DMS153 treated with DMSO at 0.1 percent for 48 hours (cell line): ENCODE data around the gene PLEKHA3.
"Not testable (repeated sequence)": the region's sequence is repeated elsewhere in the genome, so short reads cannot be mapped to it uniquely, and the experiment has no call there.

ENCODE experiments used
- DNase-seq: peaks from one replicate; lab custom pipeline; 2025; ENCODE audit not compliant: unreplicated experiment; lab: John Stamatoyannopoulos, UW

PLEKHA3 gene

GRCh38 chr2:178522950-178523595 lies 42.8 kb downstream of the PLEKHA3 start:
- DNase-seq: peak; percentile 45

GRCh38 chr2:178523596-178524134 lies 43.4 kb downstream of the PLEKHA3 start:
- no peak for DNase-seq

- DNase-seq: not testable (repeated sequence)
Observed at GRCh38 chr2:178525010-178525409, 44.8 kb downstream of the PLEKHA3 start.

DNA sequence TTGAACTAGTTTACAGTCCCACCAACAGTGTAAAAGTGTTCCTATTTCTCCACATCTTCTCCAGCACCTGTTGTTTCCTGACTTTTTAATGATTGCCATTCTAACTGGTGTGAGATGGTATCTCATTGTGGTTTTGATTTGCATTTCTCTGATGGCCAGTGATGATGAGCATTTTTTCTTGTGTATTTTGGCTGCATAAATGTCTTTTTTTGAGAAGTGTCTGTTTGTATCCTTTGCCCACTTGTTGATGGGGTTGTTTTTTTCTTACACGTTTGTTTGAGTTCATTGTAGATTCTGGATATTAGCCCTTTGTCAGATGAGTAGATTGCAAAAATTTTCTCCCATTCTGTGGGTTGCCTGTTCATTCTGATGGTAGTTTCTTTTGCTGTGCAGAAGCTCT lies 45.2 kb downstream of the PLEKHA3 start:
- DNase-seq: not testable (repeated sequence)

- DNase-seq: no peak
Observed at GRCh38 chr2:178526256-178526655, 46.0 kb downstream of the PLEKHA3 start.

GRCh38 chr2:178527592-178527991 lies 47.3 kb downstream of the PLEKHA3 start:
- DNase-seq: no peak

DNA sequence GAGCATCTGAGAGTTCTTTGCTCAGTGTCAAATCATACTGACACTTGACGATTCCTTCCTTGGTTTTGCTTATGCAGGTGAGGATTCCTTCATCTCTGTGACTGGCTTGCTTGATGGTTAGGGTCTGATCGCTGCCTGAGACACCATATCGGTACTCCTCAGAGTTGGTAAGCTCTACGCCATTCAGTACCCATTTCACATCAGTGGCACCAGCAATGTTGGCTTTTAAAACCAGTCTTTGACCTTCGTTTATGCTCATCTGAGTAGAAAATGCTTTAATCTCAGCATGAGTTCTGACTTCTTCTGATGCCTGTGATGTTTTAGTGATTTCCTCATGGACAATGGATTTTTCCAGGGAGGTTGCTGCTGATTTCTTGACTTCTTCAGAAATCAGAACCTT lies 48.4 kb downstream of the PLEKHA3 start:
- DNase-seq: no peak

- DNase-seq: no peak
Observed at GRCh38 chr2:178529194-178529593, 48.9 kb downstream of the PLEKHA3 start.

DNA sequence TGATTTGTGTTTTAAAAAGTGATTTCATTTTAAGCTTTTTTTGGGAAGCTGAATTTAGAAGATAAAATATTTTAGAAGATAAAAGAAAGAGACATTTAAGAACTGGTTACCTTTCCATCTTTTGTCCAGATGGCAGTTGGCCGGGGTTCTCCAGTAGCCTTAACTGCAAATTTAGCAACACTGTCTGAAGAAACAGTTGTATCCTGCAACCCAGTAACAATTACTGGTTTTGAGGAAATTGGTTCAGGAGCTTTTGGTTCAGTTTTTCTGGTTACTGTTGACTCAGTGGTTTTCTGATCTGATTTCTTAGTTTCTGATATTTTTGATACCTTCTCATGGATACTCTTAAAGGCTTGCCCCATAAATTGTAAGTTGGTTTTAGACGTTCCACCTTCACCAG lies 49.9 kb downstream of the PLEKHA3 start:
- no peak for DNase-seq

DNA sequence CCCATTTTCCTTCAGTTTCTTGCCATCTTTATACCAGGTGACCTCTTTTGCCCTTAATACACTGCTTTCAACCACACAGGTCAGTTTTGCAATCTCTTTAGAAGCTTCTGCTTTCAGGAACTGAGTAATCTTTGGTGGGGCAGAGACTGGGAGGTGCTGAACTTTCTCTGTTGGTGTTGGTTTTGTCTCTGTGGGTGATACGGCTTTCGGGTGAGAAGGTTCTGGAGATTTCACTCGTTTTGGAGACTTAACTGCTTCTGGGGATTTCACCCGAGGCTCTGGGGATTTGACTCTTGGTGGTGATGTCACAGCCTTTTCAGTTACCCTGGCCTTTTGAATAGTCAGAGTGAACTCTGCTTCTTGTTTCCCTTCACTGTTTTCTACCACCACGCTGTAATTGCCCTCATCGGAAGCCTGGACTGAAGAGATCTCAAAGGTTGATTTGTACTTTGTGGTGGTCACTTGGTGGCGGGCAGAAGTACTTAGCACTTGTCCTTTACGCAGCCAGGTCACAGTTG lies 50.4 kb downstream of the PLEKHA3 start:
- DNase-seq: no peak

- no peak for DNase-seq
Observed at GRCh38 chr2:178531168-178531567, 50.9 kb downstream of the PLEKHA3 start.

GRCh38 chr2:178536037-178536436 lies 55.8 kb downstream of the PLEKHA3 start:
- DNase-seq: no peak

GRCh38 chr2:178542161-178542560 lies 61.9 kb downstream of the PLEKHA3 start:
- DNase-seq: no peak

DNA sequence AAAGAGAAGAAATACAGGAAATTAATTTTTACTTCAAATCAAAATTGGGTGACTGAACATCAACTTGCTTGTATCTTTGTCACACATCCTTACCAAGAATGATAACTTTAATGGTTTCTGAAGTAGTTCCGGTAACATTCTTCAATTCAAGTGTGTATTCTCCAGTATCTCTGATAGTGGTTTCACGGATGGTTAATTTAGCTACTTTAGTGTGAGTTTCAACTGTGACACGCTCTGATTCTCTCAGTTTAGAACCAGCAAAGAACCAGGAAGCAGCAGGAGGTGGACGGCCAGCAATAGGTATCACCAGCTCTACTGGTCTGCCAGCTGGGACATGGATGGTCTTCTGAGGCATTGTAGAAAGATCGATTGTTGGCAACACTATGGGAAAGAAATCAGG lies 62.3 kb downstream of the PLEKHA3 start:
- no peak for DNase-seq

GRCh38 chr2:178550352-178550751 lies 70.1 kb downstream of the PLEKHA3 start:
- DNase-seq: no peak

- no peak for DNase-seq
Observed at GRCh38 chr2:178553047-178553446, 72.8 kb downstream of the PLEKHA3 start.
